RWPE1 (cell line): ENCODE data around the gene P2RY2.
A peak's percentile ranks its signal among the peaks of the same experiment; 100 is the strongest.

Experiments
- CTCF ChIA-PET: fragments of 350-600 bp; sonication (Branson Sonifier 250); formaldehyde crosslinking; extraction: SDS; loops from one replicate; lab custom pipeline; 2021; lab: Yijun Ruan, JAX
- POLR2A ChIA-PET: fragments of 400-600 bp; formaldehyde crosslinking; extraction: SDS; loops from one replicate; lab custom pipeline; 2020; ENCODE audit warnings: antibody characterized with exemption; ENCODE audit not compliant: low non-redundant PET; lab: Yijun Ruan, JAX
- DNase-seq: peaks from one replicate; pipeline ENCODE4 v3.0.0; 2012; ENCODE audit warnings: low spot score
- H3K27ac ChIP-seq: fragments of 450-650 bp; 2 replicates; pipeline ENCODE4 v1.5.1; 2017
- CTCF ChIP-seq: fragments of 450-650 bp; conservative IDR thresholded peaks from 2 replicates; pipeline ENCODE4 v1.5.1; 2017; ENCODE audit warnings: low read depth, mild to moderate bottlenecking

Gene P2RY2

GRCh38 chr11:73219396-73220285, 1.6 kb downstream of the P2RY2 start:
- CTCF ChIA-PET = interaction anchor here (0.6 to 1.2 kb wide), 10 partner anchors 8 to 278 kb away, joined by 3 to 5 read pairs (median 4); no protein-coding TSS in a partner anchor
- DNase-seq = no peak
- POLR2A ChIA-PET = no interaction called here
- no peak for TF ChIP-seq CTCF
- peak overlapping the region; percentile 55 for H3K27ac ChIP-seq

- POLR2A ChIA-PET = no interaction called here
- CTCF ChIA-PET = no interaction called here
- no peak for TF ChIP-seq CTCF
Measured at GRCh38 chr11:73221451-73221850, 3.4 kb downstream of the P2RY2 start.

GRCh38 chr11:73221996-73222395, 3.9 kb downstream of the P2RY2 start:
- ChIA-PET POLR2A (no interaction called here), CTCF (no interaction called here)
- H3K27ac ChIP-seq = no peak overlapping the region
- DNase-seq = no peak
- no peak for TF ChIP-seq CTCF

More at GRCh38 chr11:73221451-73221850, 3.4 kb downstream of the P2RY2 start:
- H3K27ac ChIP-seq = no peak overlapping the region
- no peak for DNase-seq

- CTCF ChIA-PET = interaction anchor here (0.6 to 0.7 kb wide), 2 partner anchors 39 to 157 kb away, joined by 4 to 5 read pairs; no protein-coding TSS in a partner anchor
- DNase-seq = no peak
- no peak overlapping the region for H3K27ac ChIP-seq
- POLR2A ChIA-PET = no interaction called here
- TF ChIP-seq CTCF = no peak
Measured at GRCh38 chr11:73223998-73224730, 6.1 kb downstream of the P2RY2 start.

GRCh38 chr11:73225001-73225686, 7.1 kb downstream of the P2RY2 start:
- CTCF ChIA-PET = interaction anchor here (0.6 kb wide), 1 partner anchor 112 kb away, joined by 3 read pairs; no protein-coding TSS in a partner anchor
- no peak for DNase-seq
- no peak overlapping the region for H3K27ac ChIP-seq
- POLR2A ChIA-PET = no interaction called here
- TF ChIP-seq CTCF = no peak

GRCh38 chr11:73225851-73226250, 7.8 kb downstream of the P2RY2 start:
- POLR2A ChIA-PET = no interaction called here
- no peak for DNase-seq
- no peak for TF ChIP-seq CTCF
- H3K27ac ChIP-seq = no peak overlapping the region
- CTCF ChIA-PET = interaction anchor here (0.5 to 0.6 kb wide), 2 partner anchors 55 to 113 kb away, joined by 3 to 4 read pairs; no protein-coding TSS in a partner anchor
